KMS-11 (cell line): Measurements from ENCODE around the gene ADGRD1.

Experiments used
- H2AFZ ChIP-seq: fragments of 200-600 bp; sonication (generic); 2 replicates; pipeline ENCODE4 v1.6.1; 2016; ENCODE audit warnings: antibody characterized with exemption, mixed run types, low read depth
- H3K27ac ChIP-seq: fragments of 200-600 bp; sonication (generic); 2 replicates; pipeline ENCODE4 v1.6.1; 2016; ENCODE audit warnings: mild to moderate bottlenecking, mixed run types
- H3K27me3 ChIP-seq: fragments of 200-600 bp; sonication (generic); 2 replicates; pipeline ENCODE4 v1.6.1; 2017; ENCODE audit warnings: mild to moderate bottlenecking, low read depth, mixed run types, moderate library complexity; ENCODE audit not compliant: insufficient read depth
- H3K36me3 ChIP-seq: fragments of 200-600 bp; sonication (generic); 2 replicates; pipeline ENCODE4 v1.6.1; 2017; ENCODE audit warnings: mild to moderate bottlenecking, mixed run types; ENCODE audit not compliant: insufficient read depth
- H3K4me1 ChIP-seq: fragments of 200-600 bp; sonication (generic); 2 replicates; pipeline ENCODE4 v1.6.1; 2016; ENCODE audit warnings: mild to moderate bottlenecking, low read depth, mixed run types; ENCODE audit not compliant: poor library complexity, severe bottlenecking
- H3K4me2 ChIP-seq: fragments of 200-600 bp; sonication (generic); 2 replicates; pipeline ENCODE4 v1.7.0; 2016; ENCODE audit warnings: mild to moderate bottlenecking, mixed run types
- H3K4me3 ChIP-seq: fragments of 200-600 bp; sonication (generic); IDR thresholded peaks from 2 replicates; pipeline ENCODE4 v1.6.1; 2017; ENCODE audit warnings: low read depth, low read length, mixed read lengths; ENCODE audit not compliant: insufficient read depth
- H3K79me2 ChIP-seq: fragments of 200-600 bp; sonication (generic); 2 replicates; pipeline ENCODE4 v1.6.1; 2016; ENCODE audit warnings: low read depth, mixed run types; ENCODE audit not compliant: insufficient read depth
- H3K9ac ChIP-seq: fragments of 200-600 bp; sonication (generic); 2 replicates; pipeline ENCODE4 v1.6.1; 2016; ENCODE audit warnings: mild to moderate bottlenecking, mixed run types
- H4K20me1 ChIP-seq: fragments of 200-600 bp; sonication (generic); 2 replicates; pipeline ENCODE4 v1.6.1; 2016; ENCODE audit warnings: mild to moderate bottlenecking, mixed run types; ENCODE audit not compliant: insufficient read depth
- TF ChIP-seq, protein P1 (sequence below): fragments of 200-600 bp; sonication (generic); conservative IDR thresholded peaks from 2 replicates; pipeline ENCODE4 v1.6.1; 2017; ENCODE audit warnings: low read depth, mild to moderate bottlenecking, antibody characterized with exemption, low read length, moderate library complexity, mixed read lengths

Gene ADGRD1

GRCh38 chr12:131008131-131008912 lies 54.6 kb downstream of the ADGRD1 start:
- no peaks in the 10 kb centered on the region for H3K4me1 ChIP-seq
- TF ChIP-seq, protein P1, sequence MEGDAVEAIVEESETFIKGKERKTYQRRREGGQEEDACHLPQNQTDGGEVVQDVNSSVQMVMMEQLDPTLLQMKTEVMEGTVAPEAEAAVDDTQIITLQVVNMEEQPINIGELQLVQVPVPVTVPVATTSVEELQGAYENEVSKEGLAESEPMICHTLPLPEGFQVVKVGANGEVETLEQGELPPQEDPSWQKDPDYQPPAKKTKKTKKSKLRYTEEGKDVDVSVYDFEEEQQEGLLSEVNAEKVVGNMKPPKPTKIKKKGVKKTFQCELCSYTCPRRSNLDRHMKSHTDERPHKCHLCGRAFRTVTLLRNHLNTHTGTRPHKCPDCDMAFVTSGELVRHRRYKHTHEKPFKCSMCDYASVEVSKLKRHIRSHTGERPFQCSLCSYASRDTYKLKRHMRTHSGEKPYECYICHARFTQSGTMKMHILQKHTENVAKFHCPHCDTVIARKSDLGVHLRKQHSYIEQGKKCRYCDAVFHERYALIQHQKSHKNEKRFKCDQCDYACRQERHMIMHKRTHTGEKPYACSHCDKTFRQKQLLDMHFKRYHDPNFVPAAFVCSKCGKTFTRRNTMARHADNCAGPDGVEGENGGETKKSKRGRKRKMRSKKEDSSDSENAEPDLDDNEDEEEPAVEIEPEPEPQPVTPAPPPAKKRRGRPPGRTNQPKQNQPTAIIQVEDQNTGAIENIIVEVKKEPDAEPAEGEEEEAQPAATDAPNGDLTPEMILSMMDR = no peak
- H3K4me3 ChIP-seq = no peak overlapping the region
- H2AFZ ChIP-seq = no peak overlapping the region
- H3K27me3 ChIP-seq = no peaks in the 10 kb centered on the region
- H3K36me3 ChIP-seq = no peaks in the 10 kb centered on the region
- no peaks in the 10 kb centered on the region for H3K79me2 ChIP-seq
- no peak overlapping the region for H3K27ac ChIP-seq
- no peaks in the 10 kb centered on the region for H4K20me1 ChIP-seq
- H3K9ac ChIP-seq = no peak overlapping the region
- H3K4me2 ChIP-seq = no peak overlapping the region

DNA sequence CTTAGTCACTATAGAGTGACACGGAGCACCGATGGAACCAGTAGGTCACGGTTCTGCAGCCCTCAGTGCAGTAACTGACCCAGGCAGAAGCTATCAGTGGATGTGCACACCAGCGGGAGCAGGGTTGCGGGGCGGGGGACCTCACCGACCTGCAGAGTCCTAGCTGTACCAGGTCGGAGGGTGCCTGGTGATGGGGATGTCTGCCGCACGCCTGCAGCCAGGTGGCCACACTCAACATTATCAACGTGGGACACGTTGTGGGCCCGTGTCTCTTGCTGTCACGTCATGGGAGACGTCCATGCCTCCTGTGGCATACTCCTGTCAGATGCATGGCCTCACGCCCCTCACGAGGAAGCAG lies 55.2 kb downstream of the ADGRD1 start:
- Histone ChIP-seq H3K79me2 (no peaks in the 10 kb centered on the region), H3K4me1 (no peaks in the 10 kb centered on the region), H4K20me1 (no peaks in the 10 kb centered on the region), H2AFZ (no peak overlapping the region), H3K4me2 (no peak overlapping the region), H3K4me3 (no peak overlapping the region), H3K27ac (no peak overlapping the region), H3K36me3 (no peaks in the 10 kb centered on the region), H3K27me3 (no peaks in the 10 kb centered on the region), H3K9ac (no peak overlapping the region)
- TF ChIP-seq, protein P1 = no peak

DNA sequence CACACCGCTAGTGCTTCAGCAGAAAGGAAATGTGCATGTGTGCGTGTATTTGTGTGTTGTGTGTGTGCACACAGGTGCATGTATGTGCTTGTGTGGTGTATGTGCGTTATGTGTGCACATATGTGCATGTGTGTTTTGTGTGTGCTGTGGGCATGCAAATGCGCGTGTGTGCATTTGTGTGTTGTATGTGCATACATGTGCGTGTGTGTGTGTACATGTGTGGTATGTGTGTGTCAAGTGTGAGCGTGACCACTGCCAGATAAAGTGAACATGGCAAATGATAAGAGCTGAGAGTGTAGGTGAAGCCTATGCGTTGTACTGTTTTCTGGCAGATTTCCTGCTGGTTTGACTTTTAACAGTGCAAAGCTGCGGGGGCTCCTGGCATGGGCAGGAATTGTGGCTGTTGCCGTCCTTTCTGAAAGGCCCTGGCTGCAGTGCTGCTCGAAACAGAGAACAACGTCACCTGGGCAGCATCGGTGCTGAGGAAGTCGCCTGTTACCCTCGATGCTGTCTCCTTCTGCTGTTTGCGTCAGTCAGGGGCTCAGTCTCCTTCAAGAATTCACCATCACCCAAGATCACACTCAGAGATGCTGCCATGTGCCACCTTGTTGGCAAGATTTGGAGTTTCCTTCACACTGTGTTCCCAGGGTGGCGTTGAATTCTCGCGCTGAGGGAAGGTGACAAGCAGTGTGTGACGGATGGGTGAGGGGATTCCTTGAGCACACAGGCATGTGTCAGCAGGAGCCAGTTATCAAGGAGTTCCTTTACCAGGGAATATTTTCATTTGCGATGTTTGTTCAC lies 56.1 kb downstream of the ADGRD1 start:
- TF ChIP-seq, protein P1 = no peak
- Histone ChIP-seq H3K4me3 (no peak overlapping the region), H2AFZ (no peak overlapping the region), H3K4me2 (no peak overlapping the region), H4K20me1 (no peaks in the 10 kb centered on the region), H3K79me2 (no peaks in the 10 kb centered on the region), H3K9ac (no peak overlapping the region), H3K36me3 (no peaks in the 10 kb centered on the region), H3K27ac (no peak overlapping the region), H3K4me1 (no peaks in the 10 kb centered on the region), H3K27me3 (no peaks in the 10 kb centered on the region)

DNA sequence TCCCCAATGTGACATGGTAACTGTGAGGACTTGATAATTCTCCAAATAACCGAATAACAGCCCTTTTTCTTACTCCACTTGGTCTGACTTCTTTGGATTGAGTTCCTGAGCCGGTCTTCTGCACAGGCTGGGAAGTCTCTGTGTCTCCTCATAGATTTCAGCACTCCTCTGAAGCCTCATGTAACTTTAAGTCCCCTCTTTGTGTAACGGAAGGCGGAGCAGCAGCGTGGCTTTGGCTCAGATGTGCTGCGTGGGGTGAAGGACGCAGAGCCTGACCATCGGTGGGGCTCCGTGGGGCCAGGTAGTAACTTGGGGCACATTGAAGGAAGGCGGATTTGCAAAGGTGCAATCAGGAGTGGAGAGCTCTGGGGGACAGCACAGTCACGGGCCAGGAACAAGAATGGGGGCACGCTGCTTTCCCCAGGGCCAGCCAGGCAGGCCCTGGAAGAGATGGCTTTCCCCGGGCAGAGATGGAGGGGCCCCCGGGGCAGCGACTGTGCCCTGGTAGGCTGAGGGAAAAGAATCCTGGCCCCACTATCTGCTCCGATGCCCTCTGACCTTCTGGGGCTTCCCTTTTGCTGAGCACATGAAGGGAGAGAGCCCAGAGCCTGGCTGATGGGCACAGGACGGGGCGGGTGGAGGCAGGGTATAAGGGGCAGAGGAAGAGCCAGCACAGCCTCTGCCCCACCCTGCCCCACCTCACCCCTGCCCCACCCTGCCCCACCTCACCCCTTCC lies 56.9 kb downstream of the ADGRD1 start:
- TF ChIP-seq, protein P1 = no peak

More for the DNA sequence above, 56.9 kb downstream of the ADGRD1 start:
- H3K4me2 ChIP-seq = no peak overlapping the region
- no peaks in the 10 kb centered on the region for H3K36me3 ChIP-seq
- H3K4me3 ChIP-seq = no peak overlapping the region
- no peaks in the 10 kb centered on the region for H4K20me1 ChIP-seq
- H3K27ac ChIP-seq = no peak overlapping the region
- H3K79me2 ChIP-seq = no peaks in the 10 kb centered on the region
- H3K27me3 ChIP-seq = no peaks in the 10 kb centered on the region
- no peak overlapping the region for H2AFZ ChIP-seq
- H3K9ac ChIP-seq = no peak overlapping the region
- H3K4me1 ChIP-seq = no peaks in the 10 kb centered on the region
